ENCODE results near the gene SERPINA6. TPM values are rescaled to one million over a fixed set of nuclear protein-coding genes. Genes with fewer than 3 reads are reported as not detected.

SERPINA6 gene
- total RNA-seq, 1 experiment from 2014 or later, result not detected

Other genes starting within 250 kb of the SERPINA6 start
- 89.8 and 101 TPM in 2 replicates for gene DDX24, start 242.1 kb downstream of the SERPINA6 start, total RNA-seq (2014; rRNA removed; shearing (Covaris generic))
- gene IFI27L1, start 242.0 kb downstream of the SERPINA6 start, total RNA-seq (2014; rRNA removed; shearing (Covaris generic)), result 9.7 and 9.9 TPM in 2 replicates
- gene IFI27, start 212.6 kb downstream of the SERPINA6 start, total RNA-seq (2014; rRNA removed; shearing (Covaris generic)), result 1.6 and 2.5 TPM in 2 replicates
- 68.9 and 99.6 TPM in 2 replicates for gene IFI27L2, start 193.7 kb downstream of the SERPINA6 start, total RNA-seq (2014; rRNA removed; shearing (Covaris generic))
- gene PPP4R4, start 149.0 kb downstream of the SERPINA6 start, total RNA-seq (2014; rRNA removed; shearing (Covaris generic)), result 0.35 TPM in 1 of 2 replicates, not detected in the other
- not detected in 2 replicates for gene SERPINA10, start 30.1 kb downstream of the SERPINA6 start, total RNA-seq (2014; rRNA removed; shearing (Covaris generic))
- not detected in 2 replicates for gene SERPINA2, start 43.4 kb upstream of the SERPINA6 start, total RNA-seq (2014; rRNA removed; shearing (Covaris generic))
- gene SERPINA1, start 65.3 kb upstream of the SERPINA6 start, total RNA-seq (2014; rRNA removed; shearing (Covaris generic)), result 0.07 TPM in 1 of 2 replicates, not detected in the other
- not detected in 2 replicates for gene SERPINA11, start 129.5 kb upstream of the SERPINA6 start, total RNA-seq (2014; rRNA removed; shearing (Covaris generic))
- gene SERPINA9, start 152.9 kb upstream of the SERPINA6 start, total RNA-seq (2014; rRNA removed; shearing (Covaris generic)), result not detected in 2 replicates
- gene SERPINA12, start 186.1 kb upstream of the SERPINA6 start, total RNA-seq (2014; rRNA removed; shearing (Covaris generic)), result not detected in 2 replicates
- gene SERPINA4, start 238.1 kb upstream of the SERPINA6 start, total RNA-seq (2014; rRNA removed; shearing (Covaris generic)), result not detected in 2 replicates

All from NCI-H460 (cell line).